GM20000 (cell line): Measurements from ENCODE around the gene USF1.
"Not testable (repeated sequence)": the region's sequence is repeated elsewhere in the genome, so short reads cannot be mapped to it uniquely, and the experiment has no call there.

ENCODE experiments used
- DNase-seq: peaks from one replicate; pipeline ENCODE4 v3.0.0; 2012; ENCODE audit warnings: low spot score
- TF ChIP-seq, protein P1 (sequence below): IDR thresholded peaks from 2 replicates; pipeline ENCODE4 v1.5.1; 2012; ENCODE audit warnings: mild to moderate bottlenecking, control low read depth; ENCODE audit errors: extremely low read depth, missing control alignments

Gene USF1

DNA sequence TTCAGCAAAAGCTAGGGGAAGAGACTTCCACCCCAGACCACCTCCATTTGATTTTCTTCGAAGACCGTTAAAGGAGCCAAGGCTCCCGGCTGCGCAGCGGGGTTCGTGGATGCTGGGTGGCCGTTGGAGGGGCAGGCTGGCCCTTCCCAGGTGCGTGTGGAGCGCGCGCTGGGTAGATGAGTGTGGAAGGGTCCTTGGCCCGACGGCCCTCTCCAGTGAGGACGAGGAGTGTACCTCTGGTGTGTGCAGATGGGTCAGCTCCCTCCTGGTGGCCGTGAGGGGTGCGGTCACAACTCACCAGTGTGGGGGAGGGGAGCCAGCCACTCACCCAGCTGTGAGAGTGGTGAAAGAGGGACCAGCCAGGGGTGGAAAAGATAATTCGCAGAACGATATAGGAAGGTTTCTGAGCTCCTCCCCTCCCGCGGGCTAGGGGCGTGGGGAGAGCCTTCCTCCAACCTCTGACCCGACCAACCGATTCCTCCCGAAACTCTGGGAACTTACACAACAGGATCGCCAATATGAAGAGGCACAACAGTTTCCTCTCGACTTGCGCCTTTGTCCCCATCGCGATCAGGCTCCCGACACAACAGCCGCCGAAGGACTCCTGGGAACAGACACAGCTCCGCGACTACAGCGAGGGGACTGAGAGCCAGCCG, 25.1 kb downstream of the USF1 start, which contains the start of gene F11R:
Gene F11R (minus strand): TSS at position 644 of the 656 bp plus-strand sequence. CDS start 79 bp downstream, at position 565.
- TF ChIP-seq, protein P1, sequence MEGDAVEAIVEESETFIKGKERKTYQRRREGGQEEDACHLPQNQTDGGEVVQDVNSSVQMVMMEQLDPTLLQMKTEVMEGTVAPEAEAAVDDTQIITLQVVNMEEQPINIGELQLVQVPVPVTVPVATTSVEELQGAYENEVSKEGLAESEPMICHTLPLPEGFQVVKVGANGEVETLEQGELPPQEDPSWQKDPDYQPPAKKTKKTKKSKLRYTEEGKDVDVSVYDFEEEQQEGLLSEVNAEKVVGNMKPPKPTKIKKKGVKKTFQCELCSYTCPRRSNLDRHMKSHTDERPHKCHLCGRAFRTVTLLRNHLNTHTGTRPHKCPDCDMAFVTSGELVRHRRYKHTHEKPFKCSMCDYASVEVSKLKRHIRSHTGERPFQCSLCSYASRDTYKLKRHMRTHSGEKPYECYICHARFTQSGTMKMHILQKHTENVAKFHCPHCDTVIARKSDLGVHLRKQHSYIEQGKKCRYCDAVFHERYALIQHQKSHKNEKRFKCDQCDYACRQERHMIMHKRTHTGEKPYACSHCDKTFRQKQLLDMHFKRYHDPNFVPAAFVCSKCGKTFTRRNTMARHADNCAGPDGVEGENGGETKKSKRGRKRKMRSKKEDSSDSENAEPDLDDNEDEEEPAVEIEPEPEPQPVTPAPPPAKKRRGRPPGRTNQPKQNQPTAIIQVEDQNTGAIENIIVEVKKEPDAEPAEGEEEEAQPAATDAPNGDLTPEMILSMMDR = no peak

GRCh38 chr1:161019751-161020495, 25.9 kb downstream of the USF1 start:
- DNase-seq = no peak
- TF ChIP-seq, protein P1 = no peak

More for the DNA sequence above, 25.1 kb downstream of the USF1 start, which contains the start of gene F11R:
- peak; percentile 55 for DNase-seq

GRCh38 chr1:161019111-161019660, 26.6 kb downstream of the USF1 start:
- DNase-seq = not testable (repeated sequence)

GRCh38 chr1:161018631-161018930, 27.2 kb downstream of the USF1 start:
- TF ChIP-seq, protein P1 = no peak
- no peak for DNase-seq

- TF ChIP-seq, protein P1 = no peak
- DNase-seq = no peak
Observed at GRCh38 chr1:161017756-161018630, 27.8 kb downstream of the USF1 start.

- not testable (repeated sequence) for DNase-seq
Observed at GRCh38 chr1:161017181-161017580, 28.6 kb downstream of the USF1 start.

DNA sequence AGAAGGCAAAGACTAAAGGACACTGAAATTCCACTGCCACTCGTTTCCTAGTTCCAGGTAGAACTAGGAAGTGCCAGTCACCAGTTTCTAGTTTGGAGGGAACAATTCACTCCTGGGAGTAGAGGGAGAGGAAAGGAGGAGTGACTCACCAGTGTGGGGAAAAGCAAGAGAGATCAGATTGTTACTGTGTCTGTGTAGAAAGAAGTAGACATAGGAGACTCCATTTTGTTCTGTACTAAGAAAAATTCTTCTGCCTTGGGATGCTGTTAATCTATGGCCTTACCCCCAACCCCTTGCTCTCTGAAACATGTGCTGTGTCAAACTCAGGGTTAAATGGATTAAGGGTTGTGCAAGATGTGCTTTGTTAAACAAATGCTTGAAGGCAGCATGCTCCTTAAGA, 29.1 kb downstream of the USF1 start:
- DNase-seq = not testable (repeated sequence)

GRCh38 chr1:161013488-161014230, 32.1 kb downstream of the USF1 start:
- peak; percentile 82 for DNase-seq

More at GRCh38 chr1:161013488-161014230, 32.1 kb downstream of the USF1 start:
- TF ChIP-seq, protein P1 = no peak
